Inferior parietal cortex (tissue), 1 donor: ENCODE results near the gene JAK3.

Source experiments
- DNase-seq: peaks from one replicate; pipeline ENCODE4 v3.0.0-alpha.2; 2016; ENCODE audit errors: extremely low spot score

The JAK3 gene

DNA sequence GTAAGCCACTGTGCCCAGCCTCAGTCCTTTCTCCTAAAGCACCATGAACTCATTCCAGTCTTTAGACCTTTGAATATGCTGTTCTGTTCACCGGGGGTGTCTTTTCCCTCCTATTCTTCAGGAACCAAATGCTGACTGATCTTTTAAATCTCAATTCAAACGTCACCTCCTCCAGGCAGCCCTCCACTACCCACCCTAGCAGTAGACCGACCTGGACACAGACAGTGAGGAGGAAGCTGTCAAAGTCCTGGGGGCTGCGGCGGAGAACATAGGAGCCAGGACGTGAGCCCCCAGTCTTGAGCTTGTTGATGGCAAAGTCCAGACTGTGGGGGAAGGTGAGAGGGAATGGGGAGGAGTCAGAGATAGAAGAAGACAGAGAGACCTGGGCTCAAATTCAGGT is 7.8 kb downstream of the JAK3 start:
- DNase-seq: no peak

DNA sequence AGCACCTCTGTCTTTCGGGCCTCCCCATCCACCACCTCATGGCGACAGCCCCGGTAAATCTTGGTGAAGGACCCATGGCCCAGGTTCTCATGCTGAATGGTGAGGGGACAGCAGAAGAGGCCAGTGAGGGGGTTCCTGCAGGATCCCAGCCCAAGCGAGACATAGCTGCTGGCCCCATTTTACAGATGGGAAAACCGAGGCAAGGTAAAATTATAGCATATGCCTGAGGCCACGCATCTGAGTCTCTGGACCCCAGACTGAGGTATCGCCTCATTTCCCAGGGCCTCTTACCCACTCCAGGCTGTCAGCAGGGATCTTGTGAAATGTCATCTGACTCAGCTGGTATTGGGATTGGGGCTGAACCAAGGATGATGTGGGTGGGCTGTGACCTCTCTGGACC is 9.8 kb downstream of the JAK3 start:
- DNase-seq: no peak

GRCh38 chr19:17836530-17836929 is 11.3 kb downstream of the JAK3 start:
- no peak for DNase-seq

GRCh38 chr19:17835182-17836006 is 12.4 kb downstream of the JAK3 start:
- DNase-seq: no peak

GRCh38 chr19:17834350-17835181 is 13.2 kb downstream of the JAK3 start:
- DNase-seq: no peak

DNA sequence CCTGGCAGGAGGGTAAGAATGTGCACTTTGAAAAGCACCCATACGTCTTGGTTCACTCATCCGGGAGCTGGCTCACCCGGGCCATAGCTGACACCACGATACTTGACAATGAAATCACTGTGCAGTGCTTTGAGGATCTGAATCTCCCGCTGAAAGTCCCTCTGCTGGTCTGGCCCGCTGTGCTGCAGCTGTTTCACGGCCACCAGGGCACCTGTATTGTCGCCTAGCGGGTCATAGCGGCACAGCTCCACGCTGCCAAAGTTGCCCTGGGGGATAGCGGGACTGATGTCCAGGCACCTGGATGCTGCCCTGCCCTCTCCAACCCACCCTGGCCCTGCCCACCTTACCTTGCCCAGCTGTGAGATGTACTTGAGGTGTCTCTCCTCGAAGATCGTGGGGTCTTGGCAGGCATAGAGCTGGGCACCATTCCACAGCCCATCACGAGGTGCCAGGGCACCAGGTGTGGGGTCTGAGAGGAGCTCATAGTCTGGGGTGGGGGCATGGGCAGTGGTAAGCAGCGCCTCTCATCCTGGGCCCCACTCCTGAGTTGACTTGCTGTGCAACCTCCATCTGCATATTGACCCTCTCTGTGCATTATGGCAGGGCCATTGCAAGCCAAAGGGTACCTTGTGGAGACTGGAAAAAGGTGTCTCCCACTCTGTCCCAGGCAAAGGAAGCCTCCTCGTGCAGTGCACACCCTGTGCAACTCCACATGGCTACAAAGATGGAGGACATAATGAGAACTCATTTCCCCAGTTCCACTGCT is 15.2 kb downstream of the JAK3 start:
- no peak for DNase-seq

DNA sequence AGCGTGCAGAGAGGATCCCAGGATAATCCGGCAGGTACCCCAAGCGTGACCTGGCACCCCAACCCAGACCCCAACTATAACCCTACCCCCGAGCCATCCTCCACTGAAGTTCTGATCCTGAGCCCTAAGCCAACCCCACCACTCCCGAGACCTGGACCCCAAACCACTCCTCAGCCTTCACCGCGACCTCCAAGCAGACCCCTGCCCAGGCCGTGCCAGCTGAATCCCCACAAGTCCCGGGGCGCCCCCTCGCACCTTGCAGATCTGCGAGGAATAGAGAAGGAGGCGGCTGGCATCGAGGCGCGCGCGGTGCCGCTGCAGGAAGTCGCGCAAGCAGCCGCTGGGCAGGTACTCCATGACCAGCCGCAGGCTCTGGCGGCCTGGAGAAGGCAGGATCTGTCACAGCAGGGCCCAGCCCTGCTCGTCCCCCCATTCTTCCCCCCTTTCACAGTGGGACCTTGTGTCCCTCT is 16.3 kb downstream of the JAK3 start:
- no peak for DNase-seq

- peak; percentile 26 for DNase-seq
Observed at GRCh38 chr19:17830567-17831418, 17.0 kb downstream of the JAK3 start.

DNA sequence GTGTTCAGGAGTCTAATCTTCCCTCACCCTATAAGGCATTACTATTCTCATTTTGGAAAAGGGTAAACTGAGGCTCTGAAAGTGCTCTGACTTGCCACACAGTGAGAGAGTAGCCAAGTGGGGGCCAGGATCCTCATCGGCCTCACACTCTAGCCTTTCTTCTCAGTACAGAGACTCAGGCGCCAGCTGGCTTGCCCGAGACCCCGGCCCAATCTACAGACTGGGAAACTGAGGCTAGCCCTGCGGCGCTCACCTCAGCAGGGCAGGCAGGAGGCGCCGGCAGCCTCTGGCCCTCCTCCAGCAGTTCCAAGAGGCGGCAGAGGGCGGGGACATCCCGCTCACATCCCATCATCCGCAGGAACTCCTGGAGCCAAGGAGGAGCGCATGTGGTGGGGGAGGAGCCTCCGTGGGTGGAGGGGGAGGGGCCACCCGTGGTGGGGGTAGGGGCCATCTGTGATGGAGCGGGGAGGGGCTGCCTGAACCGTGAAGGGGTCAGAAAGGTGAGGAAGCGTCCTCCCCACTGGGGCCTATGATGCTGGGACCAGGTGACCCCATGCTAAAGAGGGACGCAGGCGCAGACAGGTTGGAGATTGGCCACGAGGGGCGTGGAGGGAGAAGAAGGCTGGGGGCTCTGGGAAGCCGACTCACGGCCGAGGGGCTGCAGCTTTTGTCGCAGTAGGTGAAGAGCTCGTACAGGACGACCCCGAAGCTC is 17.8 kb downstream of the JAK3 start:
- peak; percentile 20 for DNase-seq

GRCh38 chr19:17826508-17827056 is 21.2 kb downstream of the JAK3 start:
- no peak for DNase-seq

DNA sequence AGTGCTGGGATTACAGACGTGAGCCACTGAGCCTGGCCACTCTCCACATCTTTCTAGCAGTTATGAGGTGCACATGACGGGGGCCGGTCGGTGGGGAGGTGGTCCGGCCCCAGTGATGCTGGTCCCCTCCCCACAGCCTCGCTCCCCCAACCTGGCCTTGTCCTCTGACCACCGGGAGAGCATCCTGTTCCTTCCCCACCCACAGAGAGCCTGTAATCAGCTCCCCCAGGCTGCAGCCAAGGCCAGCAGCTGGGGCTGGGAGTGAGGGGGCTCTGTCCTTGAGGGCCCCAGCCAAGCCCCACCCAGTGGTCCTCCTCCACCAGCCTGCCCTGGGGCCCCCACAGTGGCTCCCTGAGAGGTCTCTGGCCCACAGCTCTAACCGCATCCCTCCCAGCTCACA is 23.4 kb downstream of the JAK3 start:
- no peak for DNase-seq

DNA sequence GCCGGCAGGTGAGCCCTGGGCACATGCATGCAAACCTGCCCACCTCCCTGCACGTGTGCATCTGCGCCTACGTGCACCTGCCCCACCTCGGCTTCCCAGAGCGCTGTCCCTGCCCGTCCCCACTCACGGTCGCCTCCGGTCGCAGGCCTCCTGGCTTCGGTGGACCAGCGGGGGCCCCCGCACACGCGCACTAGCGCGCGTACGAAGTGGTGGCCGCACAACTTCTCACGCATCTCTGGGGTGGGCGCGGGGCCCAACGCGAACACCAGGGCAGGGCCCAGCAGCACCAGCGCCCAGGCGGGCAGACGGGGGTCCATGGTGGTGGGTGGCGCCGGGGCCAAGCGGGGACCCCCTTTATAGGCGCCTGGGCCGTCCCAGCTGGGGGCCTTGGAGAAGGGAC is 26.6 kb downstream of the JAK3 start, which contains the start of gene INSL3:
INSL3 (minus strand) TSS at position 330 of the 400 bp plus-strand sequence; CDS start at position 317, 13 bp downstream.
- DNase-seq: no peak

DNA sequence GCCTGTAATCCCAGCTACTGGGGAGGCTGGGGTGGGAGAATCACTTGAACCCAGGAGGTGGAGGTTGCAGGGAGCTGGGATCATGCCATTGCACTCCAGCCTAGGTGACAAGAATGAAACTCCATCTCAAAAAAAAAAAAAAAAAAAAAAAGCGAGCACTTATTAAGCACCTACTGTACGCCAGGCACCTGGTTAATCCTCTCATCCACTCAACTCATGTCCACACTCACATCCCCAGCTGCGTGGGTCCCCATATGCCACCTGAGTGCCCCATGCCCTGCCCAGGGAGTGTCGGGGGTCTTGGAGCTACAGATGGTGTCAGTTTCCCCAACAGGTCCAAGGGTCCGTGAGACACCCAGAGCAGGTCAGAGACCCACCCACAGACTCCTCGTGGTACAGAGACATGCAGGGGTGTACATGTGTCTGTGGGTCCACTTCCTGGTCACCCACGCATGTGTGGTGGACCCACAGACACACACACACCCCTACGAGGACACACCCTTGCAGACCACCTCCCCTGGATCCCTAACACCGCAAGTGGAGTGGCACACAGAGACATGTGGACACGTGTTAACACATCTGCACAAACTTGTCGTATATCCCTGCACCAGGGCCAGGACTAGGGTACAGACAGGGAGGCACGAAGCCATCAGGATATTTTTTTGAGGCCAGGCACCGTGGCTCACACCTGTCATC is 30.0 kb downstream of the JAK3 start:
- DNase-seq: no peak

- DNase-seq: no peak
Observed at GRCh38 chr19:17812099-17812498, 35.7 kb downstream of the JAK3 start.

- DNase-seq: no peak
Observed at GRCh38 chr19:17811681-17812080, 36.1 kb downstream of the JAK3 start.

GRCh38 chr19:17811103-17811502 is 36.7 kb downstream of the JAK3 start:
- DNase-seq: no peak

DNA sequence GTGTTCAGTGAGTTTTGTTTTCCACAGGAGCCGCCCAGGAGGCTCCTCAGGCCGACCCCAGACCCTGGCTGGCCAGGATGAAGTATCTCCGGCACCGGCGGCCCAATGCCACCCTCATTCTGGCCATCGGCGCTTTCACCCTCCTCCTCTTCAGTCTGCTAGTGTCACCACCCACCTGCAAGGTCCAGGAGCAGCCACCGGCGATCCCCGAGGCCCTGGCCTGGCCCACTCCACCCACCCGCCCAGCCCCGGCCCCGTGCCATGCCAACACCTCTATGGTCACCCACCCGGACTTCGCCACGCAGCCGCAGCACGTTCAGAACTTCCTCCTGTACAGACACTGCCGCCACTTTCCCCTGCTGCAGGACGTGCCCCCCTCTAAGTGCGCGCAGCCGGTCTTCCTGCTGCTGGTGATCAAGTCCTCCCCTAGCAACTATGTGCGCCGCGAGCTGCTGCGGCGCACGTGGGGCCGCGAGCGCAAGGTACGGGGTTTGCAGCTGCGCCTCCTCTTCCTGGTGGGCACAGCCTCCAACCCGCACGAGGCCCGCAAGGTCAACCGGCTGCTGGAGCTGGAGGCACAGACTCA is 40.0 kb downstream of the JAK3 start:
- no peak for DNase-seq

DNA sequence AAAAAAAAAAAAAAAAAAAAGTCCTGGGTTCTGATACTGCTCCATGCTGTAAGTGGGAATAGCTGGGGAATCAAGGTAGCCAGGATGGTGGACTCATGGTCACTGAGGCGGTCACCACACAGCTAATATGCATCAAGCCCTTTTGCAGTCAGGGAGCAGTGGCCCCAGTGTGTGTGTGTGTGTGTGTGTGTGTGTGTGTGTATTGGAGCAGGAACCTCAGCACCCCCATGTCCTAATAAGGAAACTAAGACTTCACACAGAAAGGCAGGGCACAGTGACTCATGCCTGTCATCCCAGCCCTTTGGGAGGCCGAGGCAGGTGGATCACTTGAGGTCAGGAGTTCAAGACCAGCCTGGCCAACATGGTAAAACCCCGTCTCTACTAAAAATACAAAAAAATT is 40.8 kb downstream of the JAK3 start:
- DNase-seq: no peak

- DNase-seq: no peak
Observed at GRCh38 chr19:17805427-17805826, 42.4 kb downstream of the JAK3 start.
